Activated CD4-positive, alpha-beta T cell treated with anti-CD3 and anti-CD28 coated beads for 36 hours (primary cell): ENCODE results near the gene RAB34. TPM values are rescaled to one million over a fixed set of nuclear protein-coding genes. Genes with fewer than 3 reads are reported as not detected.

ENCODE experiments used
- ATAC-seq: fragments of 200-7000 bp; cut with Tn5 transposase; one replicate; pipeline ENCODE4 v1.10.0; 2021; ENCODE audit warnings: mild to moderate bottlenecking, moderate library complexity
- CTCF ChIA-PET: fragments of 350-600 bp; sonication (Branson Sonifier 250); formaldehyde crosslinking; loops from one replicate; lab custom pipeline; 2021; ENCODE audit warnings: antibody characterized with exemption; lab: Charles Lee
- POLR2A ChIA-PET: fragments of 350-600 bp; sonication (Branson Sonifier 250); formaldehyde crosslinking; loops from one replicate; lab custom pipeline; 2021; ENCODE audit warnings: antibody characterized with exemption, inconsistent platforms; lab: Charles Lee
- DNase-seq: peaks from one replicate; pipeline ENCODE4 v3.0.0-alpha.2; 2020
- H3K27ac Mint-ChIP-seq: one replicate; pipeline ENCODE4 v1.8.0; 2021; ENCODE audit warnings: mixed read lengths
- H3K27me3 Mint-ChIP-seq: one replicate; pipeline ENCODE4 v1.8.0; 2021; ENCODE audit warnings: mixed read lengths
- H3K36me3 Mint-ChIP-seq: one replicate; pipeline ENCODE4 v1.8.0; 2021; ENCODE audit warnings: low read depth, mixed read lengths
- H3K4me1 Mint-ChIP-seq: one replicate; pipeline ENCODE4 v1.8.0; 2021; ENCODE audit warnings: mixed read lengths
- H3K4me3 Mint-ChIP-seq: one replicate; pipeline ENCODE4 v1.8.0; 2021; ENCODE audit warnings: mild to moderate bottlenecking, moderate library complexity, mixed read lengths
- H3K9me3 Mint-ChIP-seq: one replicate; pipeline ENCODE4 v1.8.0; 2021; ENCODE audit warnings: low read depth, mixed read lengths
- intact Hi-C, 2 experiments: fragments of 100-400 bp; cut with DNase I in 1 of 2; cut with micrococcal nuclease in 1 of 2; formaldehyde crosslinking; loops; one replicate each; pipeline versions ENCODE4 v1.14.2 to v1.15.1; 2022 to 2024; cut with DNase I, micrococcal nuclease
- total RNA-seq, 2 experiments: library from RNA; stranded (reverse); gene quantifications; one replicate each; pipeline ENCODE4 v1.2.3, GENCODE V29; 2021

RAB34 gene, protein sequence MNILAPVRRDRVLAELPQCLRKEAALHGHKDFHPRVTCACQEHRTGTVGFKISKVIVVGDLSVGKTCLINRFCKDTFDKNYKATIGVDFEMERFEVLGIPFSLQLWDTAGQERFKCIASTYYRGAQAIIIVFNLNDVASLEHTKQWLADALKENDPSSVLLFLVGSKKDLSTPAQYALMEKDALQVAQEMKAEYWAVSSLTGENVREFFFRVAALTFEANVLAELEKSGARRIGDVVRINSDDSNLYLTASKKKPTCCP
- total RNA-seq: 10 to 100 TPM; 13.6 to 17.4 TPM

DNA sequence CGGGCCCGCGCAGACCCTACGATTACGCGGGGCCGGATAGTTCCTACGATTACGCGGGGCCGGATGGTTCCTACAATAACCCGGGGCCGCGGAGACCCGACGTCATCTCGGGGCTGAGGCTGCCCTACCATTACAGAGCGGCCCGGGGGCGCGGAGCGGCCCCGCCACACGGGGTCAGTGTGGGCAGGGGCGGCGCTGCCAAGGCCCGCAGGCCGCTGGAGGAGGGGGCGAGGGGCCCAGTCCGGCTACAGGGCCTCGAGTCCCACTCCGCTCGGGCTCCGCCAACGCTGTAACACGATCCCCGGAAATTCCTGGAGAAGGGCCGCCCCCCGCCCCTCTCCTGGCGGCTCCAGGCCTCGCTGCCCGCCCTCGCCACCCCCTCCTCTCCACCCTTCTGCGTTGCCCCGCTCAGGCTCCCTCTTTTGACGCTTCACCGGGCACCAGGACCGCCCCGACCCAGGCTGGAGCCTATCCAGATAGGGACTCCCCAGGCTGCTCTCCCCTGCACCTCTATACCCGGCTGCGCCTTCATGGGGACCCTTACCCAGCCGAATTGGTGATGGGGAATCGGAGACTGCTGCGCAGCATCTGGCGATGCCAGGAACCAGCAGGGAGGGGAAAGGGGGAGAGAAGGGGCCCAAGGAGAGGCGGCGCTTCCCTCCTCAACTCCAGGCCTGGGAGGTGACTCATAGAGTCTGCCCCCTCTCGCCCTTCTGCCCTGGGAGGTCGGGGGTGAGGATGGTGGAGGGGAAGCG is at the start of gene RAB34:
TSS of gene RAB34 (minus strand) at position 291 of the 755 bp plus-strand sequence. CDS start 602 bp downstream, outside the sequence.
- H3K36me3 Mint-ChIP-seq: peaks cover 31% of the 10 kb centered on the region
- intact Hi-C loops: no loop called here
- H3K9me3 Mint-ChIP-seq: no peaks in the 10 kb centered on the region
- H3K4me1 Mint-ChIP-seq: peaks cover 29% of the 10 kb centered on the region
- ATAC-seq (no peak), DNase-seq (peak; percentile 47)
- H3K27ac Mint-ChIP-seq: peak within 1 kb of the TSS; percentile 70
- H3K27me3 Mint-ChIP-seq: peaks cover 17% of the 10 kb centered on the region
- ChIA-PET CTCF (no interaction called here), POLR2A (no interaction called here)
- peak within 1 kb of the TSS; percentile 99 for H3K4me3 Mint-ChIP-seq

DNA sequence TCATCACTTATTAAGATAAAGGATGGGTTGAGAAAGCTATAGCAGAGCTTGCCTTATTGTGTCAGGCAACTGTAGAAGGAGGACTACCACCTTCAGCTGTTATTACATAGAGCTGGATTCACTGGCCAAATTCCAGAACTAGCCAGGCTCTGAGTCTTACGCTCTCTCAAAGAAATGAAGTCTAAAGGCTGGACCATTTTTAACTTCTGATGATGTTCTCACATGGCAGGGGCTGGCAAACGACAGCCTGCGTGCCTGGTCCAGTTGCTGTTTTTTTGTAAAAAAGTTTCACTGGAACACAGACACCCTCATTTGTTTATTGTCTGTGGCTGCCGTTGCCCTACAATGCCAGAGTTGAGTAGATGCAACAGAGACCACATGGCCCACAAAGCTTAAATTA is 47.4 kb upstream of the RAB34 start:
- peaks cover 25% of the 10 kb centered on the region for H3K4me1 Mint-ChIP-seq
- intact Hi-C loops: no loop called here
- ATAC-seq (no peak), DNase-seq (no peak)
- peaks cover 12% of the 10 kb centered on the region for H3K36me3 Mint-ChIP-seq
- no peaks in the 10 kb centered on the region for H3K27me3 Mint-ChIP-seq
- H3K27ac Mint-ChIP-seq: no peak overlapping the region
- CTCF ChIA-PET: interaction anchor here (0.7 to 6.0 kb wide), 26 partner anchors 9 to 390 kb away, joined by 3 to 110 read pairs (median 8); partner anchors contain the start of genes DHRS13, FAM222B, NEK8 and TLCD1
- POLR2A ChIA-PET: interaction anchor here (1.9 kb wide), 1 partner anchor 38 kb away, joined by 5 read pairs; no protein-coding TSS in a partner anchor
- H3K9me3 Mint-ChIP-seq: no peaks in the 10 kb centered on the region
- no peak overlapping the region for H3K4me3 Mint-ChIP-seq

DNA sequence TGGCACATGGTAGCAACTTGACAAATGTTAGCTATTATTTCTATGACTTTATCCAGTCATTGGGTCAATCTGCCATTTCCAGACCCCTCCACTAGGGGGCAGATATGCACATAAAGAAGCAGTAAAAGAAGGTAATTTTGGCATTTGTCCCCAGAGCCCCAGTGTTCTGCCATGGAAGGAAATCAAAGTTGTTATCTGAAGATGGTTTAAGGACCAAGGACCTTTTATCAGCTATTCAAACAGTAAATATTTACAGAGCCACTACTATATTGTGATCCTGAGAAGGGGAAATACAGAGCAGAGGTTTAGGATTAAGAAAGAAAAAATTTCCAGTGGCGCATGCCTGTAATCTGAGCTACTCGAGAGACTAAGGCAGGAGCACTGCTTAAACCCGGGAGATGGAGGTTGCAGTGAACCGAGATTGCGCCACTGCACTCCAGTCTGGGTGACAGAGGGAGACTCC is 46.2 kb upstream of the RAB34 start:
- CTCF ChIA-PET: interaction anchor here (0.6 to 6.0 kb wide), 66 partner anchors 10 to 758 kb away, joined by 3 to 110 read pairs (median 6); partner anchors contain the start of genes DHRS13, FAM222B, FLOT2 and NEK8
- Mint-ChIP-seq H3K9me3 (no peaks in the 10 kb centered on the region), H3K36me3 (peaks cover 20% of the 10 kb centered on the region), H3K27ac (peak overlapping the region; percentile 80), H3K4me3 (no peak overlapping the region), H3K27me3 (no peaks in the 10 kb centered on the region), H3K4me1 (peaks cover 25% of the 10 kb centered on the region)
- ATAC-seq (peak; percentile 63), DNase-seq (peak; percentile 87)
- intact Hi-C loops: loop anchor here (1.0 to 5.0 kb wide), 7 partner anchors 37 to 152 kb away; partner anchors contain the start of genes DHRS13 (in 1 of the 2), FLOT2 (in 1 of the 2), NEK8 (in 1 of the 2) and TLCD1 (in 1 of the 2)
- POLR2A ChIA-PET: interaction anchor here (0.6 to 2.2 kb wide), 6 partner anchors 11 to 139 kb away, joined by 3 to 9 read pairs (median 4); partner anchors contain the start of gene DHRS13

DNA sequence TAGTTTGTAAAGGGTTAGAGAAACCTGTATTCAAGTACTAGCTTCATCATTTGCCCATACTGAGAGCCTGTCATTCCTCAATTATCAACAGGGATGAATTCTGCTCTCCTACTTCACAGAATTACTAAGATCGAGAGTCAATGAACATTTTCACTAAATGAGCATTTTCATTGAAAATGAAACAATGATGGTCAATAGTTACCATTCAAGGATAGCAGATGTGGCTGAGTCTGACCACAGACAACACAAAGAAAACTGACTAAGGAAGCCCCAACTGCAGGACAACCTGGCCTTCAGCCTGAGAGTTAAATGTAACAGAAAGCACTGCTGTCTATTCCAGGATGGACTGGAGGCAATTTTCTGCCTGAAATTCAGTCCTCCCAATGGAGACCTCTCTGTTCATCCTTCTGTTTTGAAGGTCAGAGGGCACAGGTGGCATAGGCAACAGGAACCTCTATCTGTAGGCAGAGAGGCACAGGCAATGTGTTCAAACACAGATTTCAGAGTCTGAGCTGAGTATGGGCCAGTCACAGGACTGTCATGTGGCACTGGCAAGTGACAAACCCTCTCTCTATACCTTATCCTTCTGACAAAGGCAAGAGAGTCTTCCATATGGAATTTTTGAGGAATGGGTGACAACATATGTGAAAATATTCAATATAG is 45.6 kb upstream of the RAB34 start:
- peak; percentile 68 for ATAC-seq
- Mint-ChIP-seq H3K27me3 (no peaks in the 10 kb centered on the region), H3K36me3 (peaks cover 26% of the 10 kb centered on the region), H3K9me3 (no peaks in the 10 kb centered on the region), H3K27ac (peak overlapping the region; percentile 25), H3K4me3 (no peak overlapping the region), H3K4me1 (peaks cover 25% of the 10 kb centered on the region)
- DNase-seq: peak; percentile 27
- ChIA-PET POLR2A (interaction anchor here (0.6 to 2.2 kb wide), 5 partner anchors 11 to 139 kb away, joined by 3 to 9 read pairs (median 4); partner anchors contain the start of gene DHRS13), CTCF (interaction anchor here (0.6 to 6.0 kb wide), 66 partner anchors 11 to 759 kb away, joined by 3 to 110 read pairs (median 6); partner anchors contain the start of genes DHRS13, FAM222B, FLOT2 and NEK8)
- intact Hi-C loops: loop anchor here (1.0 to 5.0 kb wide), 7 partner anchors 36 to 153 kb away; partner anchors contain the start of genes DHRS13 (in 1 of the 2), FLOT2 (in 1 of the 2), NEK8 (in 1 of the 2) and TLCD1 (in 1 of the 2)

DNA sequence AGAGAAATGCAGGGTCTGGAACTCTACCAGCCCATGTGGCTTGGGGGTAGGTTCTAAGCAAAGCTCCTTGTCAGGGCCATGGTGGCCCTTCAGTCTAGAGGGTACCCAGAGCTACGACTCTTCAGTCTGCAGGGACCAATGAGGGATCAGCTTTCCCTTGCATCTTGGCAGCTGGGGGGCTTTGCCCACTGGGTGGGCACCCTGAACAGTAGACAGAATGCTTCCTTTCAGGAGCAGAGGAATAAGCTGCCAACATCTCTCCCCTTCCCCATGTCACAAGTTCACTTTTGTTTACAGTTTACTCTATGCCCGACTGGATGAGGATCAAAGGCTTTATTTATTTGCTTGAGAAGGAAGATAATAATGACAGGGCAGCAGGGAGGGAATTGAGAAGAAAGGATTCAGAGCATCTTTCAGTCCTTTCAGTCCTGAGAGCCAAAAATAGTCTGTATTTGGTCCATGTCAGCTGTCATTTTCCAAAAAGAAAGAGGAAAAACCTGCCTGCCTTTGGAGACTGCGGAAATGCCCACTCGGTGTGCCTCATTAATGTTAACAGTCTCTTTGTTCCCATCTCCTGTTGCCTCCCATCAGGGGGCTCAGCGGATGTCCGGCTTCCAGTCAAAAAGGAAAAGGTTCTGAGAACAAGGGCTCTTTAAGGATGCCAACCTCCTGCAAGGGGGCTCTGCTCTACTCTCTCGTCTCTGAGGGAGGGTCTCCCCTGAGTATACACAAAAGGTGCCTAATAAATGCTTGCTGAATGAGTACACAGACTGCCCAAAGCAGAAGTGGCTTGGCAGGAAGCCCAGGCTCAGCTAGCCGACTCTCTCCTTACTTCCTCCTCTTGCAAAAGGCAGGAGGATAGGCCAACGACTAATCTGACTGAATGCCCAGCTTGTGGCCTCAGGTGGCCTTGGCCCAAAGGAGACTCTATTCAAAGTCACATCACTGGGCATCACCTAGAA is 43.2 kb upstream of the RAB34 start:
- peaks cover 29% of the 10 kb centered on the region for H3K36me3 Mint-ChIP-seq
- H3K27ac Mint-ChIP-seq: no peak overlapping the region
- ATAC-seq: no peak
- POLR2A ChIA-PET: no interaction called here
- H3K4me1 Mint-ChIP-seq: peaks cover 18% of the 10 kb centered on the region
- H3K9me3 Mint-ChIP-seq: no peaks in the 10 kb centered on the region
- CTCF ChIA-PET: interaction anchor here (0.6 to 6.0 kb wide), 7 partner anchors 10 to 193 kb away, joined by 3 to 110 read pairs (median 4); no protein-coding TSS in a partner anchor
- H3K4me3 Mint-ChIP-seq: no peak overlapping the region
- no peaks in the 10 kb centered on the region for H3K27me3 Mint-ChIP-seq
- DNase-seq: no peak
- intact Hi-C loops: loop anchor here in 1 of 2 experiments (5.0 kb wide), 1 partner anchor 34 kb away; the partner anchor contains the start of genes NEK8 and TLCD1

DNA sequence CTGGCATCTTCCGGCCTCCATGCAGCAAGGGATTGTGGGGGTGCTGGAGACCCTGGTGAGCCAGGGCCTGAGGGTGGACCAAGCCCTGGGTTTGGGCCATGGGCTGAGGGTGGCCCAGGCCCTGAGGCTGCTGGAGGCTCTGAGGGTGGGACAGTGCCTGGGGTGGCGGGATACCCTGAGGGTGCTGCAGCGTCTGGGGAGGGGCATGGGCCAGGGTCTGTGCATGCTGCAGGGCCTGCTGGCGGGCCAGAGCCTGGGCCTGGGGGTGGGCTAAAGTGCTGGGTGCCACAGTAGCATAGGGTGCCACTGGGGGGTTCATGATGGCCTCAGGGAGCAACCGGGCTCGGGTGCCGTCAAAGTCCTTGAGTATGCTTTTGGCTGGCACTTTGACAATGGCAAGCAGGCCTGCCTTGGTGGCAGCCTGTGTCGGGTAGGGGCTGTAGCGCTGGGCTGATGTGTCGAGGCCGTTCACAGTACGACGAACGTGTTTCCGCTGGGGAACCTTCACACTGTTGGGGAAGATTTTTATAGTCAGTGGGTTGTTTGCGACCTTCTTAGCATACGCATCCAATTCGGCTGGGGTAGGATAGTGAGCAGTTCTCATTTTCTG is 41.7 kb upstream of the RAB34 start:
- intact Hi-C loops: no loop called here
- H3K4me1 Mint-ChIP-seq: peaks cover 12% of the 10 kb centered on the region
- peaks cover 25% of the 10 kb centered on the region for H3K36me3 Mint-ChIP-seq
- H3K27me3 Mint-ChIP-seq: no peaks in the 10 kb centered on the region
- H3K27ac Mint-ChIP-seq: no peak overlapping the region
- no peak for ATAC-seq
- ChIA-PET POLR2A (no interaction called here), CTCF (no interaction called here)
- no peak for DNase-seq
- H3K9me3 Mint-ChIP-seq: no peaks in the 10 kb centered on the region
- no peak overlapping the region for H3K4me3 Mint-ChIP-seq

DNA sequence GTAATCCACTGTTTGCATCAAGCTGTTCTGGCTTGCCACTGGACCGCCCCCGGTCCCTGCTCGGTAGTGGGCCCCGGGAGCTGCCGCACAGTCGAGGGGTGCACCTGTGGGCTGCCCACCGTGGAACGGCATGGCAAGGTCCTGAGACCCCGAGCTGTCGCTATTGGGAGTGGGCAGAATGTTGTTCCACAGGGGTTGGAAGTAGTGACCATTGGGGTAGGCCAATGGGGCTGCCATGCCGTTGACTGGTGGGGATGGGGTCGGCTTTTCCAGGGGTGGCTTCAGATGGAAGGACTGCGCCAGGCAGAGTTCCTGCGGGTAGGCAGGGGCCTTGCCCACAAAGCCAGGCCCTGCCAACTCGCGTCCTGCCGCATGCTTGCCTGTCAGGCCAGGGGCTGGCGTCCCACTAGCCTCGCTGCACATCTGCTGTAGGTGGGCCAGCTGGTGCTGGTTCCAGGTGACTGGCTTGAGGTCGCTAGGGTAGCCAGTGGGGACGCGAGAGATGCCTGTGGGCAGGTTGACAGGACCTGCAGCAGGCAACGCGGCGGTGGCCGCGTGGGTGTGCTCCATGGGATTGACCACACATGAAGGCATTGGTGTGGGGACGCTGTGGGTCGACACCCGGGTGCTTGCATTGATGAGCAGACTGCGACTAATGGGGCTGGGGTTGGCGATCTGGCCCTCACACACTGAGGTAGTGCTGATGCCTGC is 40.9 kb upstream of the RAB34 start:
- ATAC-seq: no peak
- Mint-ChIP-seq H3K36me3 (peaks cover 23% of the 10 kb centered on the region), H3K27ac (no peak overlapping the region), H3K4me1 (peaks cover 9% of the 10 kb centered on the region), H3K9me3 (no peaks in the 10 kb centered on the region), H3K27me3 (no peaks in the 10 kb centered on the region), H3K4me3 (no peak overlapping the region)
- POLR2A ChIA-PET: no interaction called here
- CTCF ChIA-PET: interaction anchor here (0.6 kb wide), 1 partner anchor 83 kb away, joined by 3 read pairs; no protein-coding TSS in a partner anchor
- intact Hi-C loops: no loop called here
- DNase-seq: no peak

DNA sequence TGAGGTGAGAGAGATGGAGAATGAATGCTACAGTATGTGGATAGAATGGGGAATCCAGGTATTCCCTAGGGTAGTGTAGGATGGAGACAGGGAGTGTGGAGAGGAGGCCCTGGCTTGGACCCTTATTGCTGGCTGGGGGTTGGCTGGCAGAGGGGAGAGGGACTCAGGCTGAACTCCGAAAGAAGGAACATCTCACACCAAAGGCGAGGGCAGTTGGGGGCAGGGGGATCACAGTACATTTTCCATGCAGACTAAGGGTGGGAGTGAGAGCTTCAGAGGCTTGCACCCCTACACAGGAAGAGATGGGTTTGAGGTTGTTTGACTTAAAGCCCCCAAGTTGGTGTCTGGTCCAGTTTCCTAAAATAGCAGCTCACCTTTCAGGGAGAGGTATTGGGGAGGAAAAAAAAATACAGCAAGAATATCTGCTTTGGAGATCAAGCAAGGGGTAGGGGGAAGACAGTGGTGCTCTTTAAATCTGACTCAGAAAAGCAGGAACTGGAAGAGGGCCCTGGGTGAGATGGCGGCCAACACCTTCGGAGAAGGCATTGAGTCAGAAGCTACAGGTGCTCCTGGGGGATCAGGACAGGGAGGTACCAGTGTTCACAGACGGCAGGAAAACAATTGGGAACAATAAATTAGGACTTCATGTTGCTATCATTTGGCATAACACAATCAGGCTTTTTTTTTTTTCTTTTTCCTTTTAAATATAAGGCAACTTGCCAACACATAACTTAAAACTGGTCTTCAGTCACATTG is 38.6 kb upstream of the RAB34 start:
- CTCF ChIA-PET: interaction anchor here (0.5 to 2.1 kb wide), 4 partner anchors 12 to 55 kb away, joined by 3 to 11 read pairs (median 4); partner anchors contain the start of gene TLCD1
- H3K4me1 Mint-ChIP-seq: no peaks in the 10 kb centered on the region
- H3K27ac Mint-ChIP-seq: peak overlapping the region; percentile 33
- peaks cover 29% of the 10 kb centered on the region for H3K36me3 Mint-ChIP-seq
- intact Hi-C loops: no loop called here
- POLR2A ChIA-PET: no interaction called here
- ATAC-seq (no peak), DNase-seq (no peak)
- H3K4me3 Mint-ChIP-seq: no peak overlapping the region
- H3K9me3 Mint-ChIP-seq: no peaks in the 10 kb centered on the region
- no peaks in the 10 kb centered on the region for H3K27me3 Mint-ChIP-seq

DNA sequence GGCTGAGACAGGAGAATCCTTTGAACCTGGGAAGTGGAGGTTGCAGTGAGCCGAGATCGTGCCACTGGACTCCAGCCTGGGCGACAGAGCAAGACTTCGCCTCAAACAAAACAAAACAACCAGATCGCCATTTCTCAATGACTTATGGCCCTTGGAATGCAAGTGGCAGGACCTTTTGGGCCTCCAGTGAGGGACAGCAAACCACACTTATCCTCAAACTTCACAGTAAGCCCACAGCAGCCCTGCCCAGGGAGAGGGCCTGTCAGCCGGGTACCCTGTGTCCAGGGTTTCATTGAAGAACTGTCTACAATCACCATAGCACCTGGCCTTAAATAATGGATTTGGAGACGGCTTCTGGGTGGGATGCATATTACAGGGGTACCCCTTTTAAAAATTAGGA is 37.8 kb upstream of the RAB34 start:
- Mint-ChIP-seq H3K4me3 (no peak overlapping the region), H3K9me3 (no peaks in the 10 kb centered on the region), H3K36me3 (peaks cover 36% of the 10 kb centered on the region), H3K4me1 (peaks cover 4% of the 10 kb centered on the region), H3K27ac (no peak overlapping the region), H3K27me3 (no peaks in the 10 kb centered on the region)
- CTCF ChIA-PET: no interaction called here
- DNase-seq (no peak), ATAC-seq (no peak)
- POLR2A ChIA-PET: no interaction called here
- intact Hi-C loops: no loop called here
